ENCODE results near the gene MGAT4A. TPM values are rescaled to one million over a fixed set of nuclear protein-coding genes. Genes with fewer than 3 reads are reported as not detected.

Gene MGAT4A
- total and polyA plus RNA-seq, 2 of the 13 experiments (the other 11 are each of a cell fraction or from before 2014, with no cell fraction given): 47.2 to 90.9 TPM

DNA sequence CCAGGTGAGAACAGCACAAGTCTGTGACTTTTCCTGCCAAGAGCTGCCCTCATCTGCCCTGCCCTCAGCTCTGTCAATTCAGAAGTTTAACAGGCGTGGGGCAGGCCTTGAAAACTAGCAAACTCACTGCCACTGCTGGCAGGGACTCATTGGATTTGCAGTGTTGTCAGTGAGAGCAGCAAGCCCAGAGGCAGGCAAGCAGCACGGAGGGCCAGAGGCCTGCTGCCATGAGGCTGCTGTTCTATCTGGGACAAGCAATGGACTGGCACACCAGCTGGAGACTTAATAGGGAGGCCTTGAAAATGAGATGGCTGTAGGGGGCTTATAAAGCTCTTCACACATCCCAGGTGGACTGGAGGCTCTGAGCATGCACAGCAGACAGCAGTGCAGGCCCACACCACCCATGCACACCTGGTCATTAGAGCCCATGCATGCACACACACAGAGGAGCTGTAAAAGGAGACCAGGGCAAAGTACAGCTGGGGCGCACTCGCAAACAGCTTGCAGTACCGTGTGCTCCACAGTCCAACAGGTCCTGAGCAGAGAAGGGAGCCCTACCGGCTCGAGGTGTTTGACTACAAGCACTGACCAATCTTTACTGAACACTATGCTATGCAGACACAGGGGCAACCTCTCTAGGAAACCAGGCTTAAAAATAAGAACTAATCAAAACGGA, 28.7 kb downstream of the MGAT4A start (continued):
- peak; percentile 79 for TF ChIP-seq TEAD3 (CRISPR knock-in tag; optimal IDR thresholded peaks at IDR 0.05; ENCODE audit: borderline replicate concordance)
- TF ChIP-seq ZNF335 (CRISPR knock-in tag; IDR thresholded peaks at IDR 0.05): peak; percentile 80; the same call in 1 of the 2 replicates
- peak; percentile 89 for TF ChIP-seq ZNF761 (CRISPR knock-in tag; conservative IDR thresholded peaks at IDR 0.05)
- TF ChIP-seq, protein P1, sequence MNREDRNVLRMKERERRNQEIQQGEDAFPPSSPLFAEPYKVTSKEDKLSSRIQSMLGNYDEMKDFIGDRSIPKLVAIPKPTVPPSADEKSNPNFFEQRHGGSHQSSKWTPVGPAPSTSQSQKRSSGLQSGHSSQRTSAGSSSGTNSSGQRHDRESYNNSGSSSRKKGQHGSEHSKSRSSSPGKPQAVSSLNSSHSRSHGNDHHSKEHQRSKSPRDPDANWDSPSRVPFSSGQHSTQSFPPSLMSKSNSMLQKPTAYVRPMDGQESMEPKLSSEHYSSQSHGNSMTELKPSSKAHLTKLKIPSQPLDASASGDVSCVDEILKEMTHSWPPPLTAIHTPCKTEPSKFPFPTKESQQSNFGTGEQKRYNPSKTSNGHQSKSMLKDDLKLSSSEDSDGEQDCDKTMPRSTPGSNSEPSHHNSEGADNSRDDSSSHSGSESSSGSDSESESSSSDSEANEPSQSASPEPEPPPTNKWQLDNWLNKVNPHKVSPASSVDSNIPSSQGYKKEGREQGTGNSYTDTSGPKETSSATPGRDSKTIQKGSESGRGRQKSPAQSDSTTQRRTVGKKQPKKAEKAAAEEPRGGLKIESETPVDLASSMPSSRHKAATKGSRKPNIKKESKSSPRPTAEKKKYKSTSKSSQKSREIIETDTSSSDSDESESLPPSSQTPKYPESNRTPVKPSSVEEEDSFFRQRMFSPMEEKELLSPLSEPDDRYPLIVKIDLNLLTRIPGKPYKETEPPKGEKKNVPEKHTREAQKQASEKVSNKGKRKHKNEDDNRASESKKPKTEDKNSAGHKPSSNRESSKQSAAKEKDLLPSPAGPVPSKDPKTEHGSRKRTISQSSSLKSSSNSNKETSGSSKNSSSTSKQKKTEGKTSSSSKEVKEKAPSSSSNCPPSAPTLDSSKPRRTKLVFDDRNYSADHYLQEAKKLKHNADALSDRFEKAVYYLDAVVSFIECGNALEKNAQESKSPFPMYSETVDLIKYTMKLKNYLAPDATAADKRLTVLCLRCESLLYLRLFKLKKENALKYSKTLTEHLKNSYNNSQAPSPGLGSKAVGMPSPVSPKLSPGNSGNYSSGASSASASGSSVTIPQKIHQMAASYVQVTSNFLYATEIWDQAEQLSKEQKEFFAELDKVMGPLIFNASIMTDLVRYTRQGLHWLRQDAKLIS (CRISPR knock-in tag; IDR thresholded peaks at IDR 0.05): 0 out of 2 replicates have a peak, but pooled peaks have one; percentile 69
- TF ChIP-seq ZNF547 (CRISPR knock-in tag; IDR thresholded peaks at IDR 0.05): peak; percentile 78; the same call in 1 of the 2 replicates
- TF ChIP-seq, protein P2, sequence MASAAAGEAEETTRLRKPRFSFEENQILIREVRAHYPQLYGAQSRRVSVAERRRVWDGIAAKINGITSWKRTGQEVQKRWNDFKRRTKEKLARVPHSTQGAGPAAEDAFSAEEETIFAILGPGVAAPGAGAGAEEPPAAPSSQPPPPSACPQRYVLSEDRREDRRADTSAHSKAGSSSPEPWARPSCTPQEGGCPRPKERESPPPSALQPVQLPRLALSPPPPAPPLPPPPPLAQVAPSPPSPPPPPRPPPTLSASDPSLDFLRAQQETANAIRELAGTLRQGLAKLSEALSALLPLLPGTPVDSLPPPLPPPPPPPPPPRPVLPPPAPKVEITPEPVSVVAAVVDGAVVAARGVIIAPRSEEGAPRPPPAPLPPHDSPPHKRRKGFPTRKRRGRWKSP (CRISPR knock-in tag; IDR thresholded peaks at IDR 0.05): peak; percentile 93
- TF ChIP-seq ZFAT (CRISPR knock-in tag; conservative IDR thresholded peaks at IDR 0.05): no peak
- TF ChIP-seq, protein P3, sequence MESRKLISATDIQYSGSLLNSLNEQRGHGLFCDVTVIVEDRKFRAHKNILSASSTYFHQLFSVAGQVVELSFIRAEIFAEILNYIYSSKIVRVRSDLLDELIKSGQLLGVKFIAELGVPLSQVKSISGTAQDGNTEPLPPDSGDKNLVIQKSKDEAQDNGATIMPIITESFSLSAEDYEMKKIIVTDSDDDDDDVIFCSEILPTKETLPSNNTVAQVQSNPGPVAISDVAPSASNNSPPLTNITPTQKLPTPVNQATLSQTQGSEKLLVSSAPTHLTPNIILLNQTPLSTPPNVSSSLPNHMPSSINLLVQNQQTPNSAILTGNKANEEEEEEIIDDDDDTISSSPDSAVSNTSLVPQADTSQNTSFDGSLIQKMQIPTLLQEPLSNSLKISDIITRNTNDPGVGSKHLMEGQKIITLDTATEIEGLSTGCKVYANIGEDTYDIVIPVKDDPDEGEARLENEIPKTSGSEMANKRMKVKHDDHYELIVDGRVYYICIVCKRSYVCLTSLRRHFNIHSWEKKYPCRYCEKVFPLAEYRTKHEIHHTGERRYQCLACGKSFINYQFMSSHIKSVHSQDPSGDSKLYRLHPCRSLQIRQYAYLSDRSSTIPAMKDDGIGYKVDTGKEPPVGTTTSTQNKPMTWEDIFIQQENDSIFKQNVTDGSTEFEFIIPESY (CRISPR knock-in tag; IDR thresholded peaks at IDR 0.05): peak; percentile 74; the same call in 1 of the 2 replicates
- peak; percentile 100 for TF ChIP-seq ZNF292 (CRISPR knock-in tag; IDR thresholded peaks at IDR 0.05; ENCODE audit: borderline replicate concordance, low read depth)
- TF ChIP-seq, protein P4, sequence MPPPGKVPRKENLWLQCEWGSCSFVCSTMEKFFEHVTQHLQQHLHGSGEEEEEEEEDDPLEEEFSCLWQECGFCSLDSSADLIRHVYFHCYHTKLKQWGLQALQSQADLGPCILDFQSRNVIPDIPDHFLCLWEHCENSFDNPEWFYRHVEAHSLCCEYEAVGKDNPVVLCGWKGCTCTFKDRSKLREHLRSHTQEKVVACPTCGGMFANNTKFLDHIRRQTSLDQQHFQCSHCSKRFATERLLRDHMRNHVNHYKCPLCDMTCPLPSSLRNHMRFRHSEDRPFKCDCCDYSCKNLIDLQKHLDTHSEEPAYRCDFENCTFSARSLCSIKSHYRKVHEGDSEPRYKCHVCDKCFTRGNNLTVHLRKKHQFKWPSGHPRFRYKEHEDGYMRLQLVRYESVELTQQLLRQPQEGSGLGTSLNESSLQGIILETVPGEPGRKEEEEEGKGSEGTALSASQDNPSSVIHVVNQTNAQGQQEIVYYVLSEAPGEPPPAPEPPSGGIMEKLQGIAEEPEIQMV (CRISPR knock-in tag; IDR thresholded peaks at IDR 0.05; ENCODE audit: low read depth): no peak
- no peak for TF ChIP-seq RARG (CRISPR knock-in tag; IDR thresholded peaks at IDR 0.05; ENCODE audit: low read depth)
- TF ChIP-seq, protein P5, sequence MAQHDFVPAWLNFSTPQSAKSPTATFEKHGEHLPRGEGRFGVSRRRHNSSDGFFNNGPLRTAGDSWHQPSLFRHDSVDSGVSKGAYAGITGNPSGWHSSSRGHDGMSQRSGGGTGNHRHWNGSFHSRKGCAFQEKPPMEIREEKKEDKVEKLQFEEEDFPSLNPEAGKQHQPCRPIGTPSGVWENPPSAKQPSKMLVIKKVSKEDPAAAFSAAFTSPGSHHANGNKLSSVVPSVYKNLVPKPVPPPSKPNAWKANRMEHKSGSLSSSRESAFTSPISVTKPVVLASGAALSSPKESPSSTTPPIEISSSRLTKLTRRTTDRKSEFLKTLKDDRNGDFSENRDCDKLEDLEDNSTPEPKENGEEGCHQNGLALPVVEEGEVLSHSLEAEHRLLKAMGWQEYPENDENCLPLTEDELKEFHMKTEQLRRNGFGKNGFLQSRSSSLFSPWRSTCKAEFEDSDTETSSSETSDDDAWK (CRISPR knock-in tag; IDR thresholded peaks at IDR 0.05): no peak
- no peak for TF ChIP-seq ZNF446 (CRISPR knock-in tag; IDR thresholded peaks at IDR 0.05)
- TF ChIP-seq IRX3 (CRISPR knock-in tag; IDR thresholded peaks at IDR 0.05; ENCODE audit: borderline replicate concordance, low read depth): 0 out of 2 replicates have a peak, but pooled peaks have one; percentile 34
